T-helper 9 cell (primary cell): ENCODE measurements around the gene TBC1D4.
A peak's percentile ranks its signal among the peaks of the same experiment; 100 is the strongest.

Experiments
- DNase-seq: peaks from one replicate; pipeline ENCODE4 v3.0.0-alpha.2; 2020

Gene TBC1D4

GRCh38 chr13:75486146-75487062 lies 4.4 kb upstream of the TBC1D4 start:
- no peak for DNase-seq

DNA sequence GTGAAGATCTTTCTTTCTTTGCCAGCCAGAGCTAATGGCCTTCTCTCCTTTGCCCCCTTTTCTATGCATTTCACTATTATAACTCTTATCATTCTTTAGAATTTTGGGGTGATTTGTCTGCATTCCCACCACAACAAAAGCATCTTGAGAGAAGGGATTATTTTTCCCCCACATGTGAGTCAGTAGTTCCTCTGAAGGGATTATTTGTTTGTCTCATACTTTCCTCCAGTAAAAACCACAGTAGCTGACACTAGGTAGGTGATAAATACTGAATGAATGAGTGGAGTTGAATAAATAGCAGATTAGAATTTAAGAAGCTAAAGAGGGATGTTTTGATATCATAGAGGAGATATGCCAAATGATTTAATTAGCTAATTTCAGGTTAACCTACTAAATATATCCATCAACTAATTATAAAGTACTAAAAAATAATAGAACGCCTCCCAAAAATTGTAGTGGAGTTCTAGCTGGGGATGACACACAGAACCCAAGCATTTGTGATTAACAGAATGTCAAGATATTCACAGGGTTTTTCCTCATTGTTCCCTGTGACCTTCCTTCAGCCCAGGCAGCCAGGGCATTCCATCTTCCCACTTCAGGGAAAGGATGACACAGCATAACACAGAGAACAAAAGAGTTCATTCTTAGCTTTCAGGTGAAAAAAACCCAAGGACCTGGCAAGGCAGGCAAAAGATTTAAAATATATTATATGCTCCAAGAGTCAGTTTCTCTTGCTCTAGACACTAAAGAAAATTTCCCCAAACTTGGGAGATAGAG lies 3.5 kb upstream of the TBC1D4 start:
- no peak for DNase-seq

GRCh38 chr13:75482820-75483079 lies 781 bp upstream of the TBC1D4 start:
- DNase-seq: no peak

DNA sequence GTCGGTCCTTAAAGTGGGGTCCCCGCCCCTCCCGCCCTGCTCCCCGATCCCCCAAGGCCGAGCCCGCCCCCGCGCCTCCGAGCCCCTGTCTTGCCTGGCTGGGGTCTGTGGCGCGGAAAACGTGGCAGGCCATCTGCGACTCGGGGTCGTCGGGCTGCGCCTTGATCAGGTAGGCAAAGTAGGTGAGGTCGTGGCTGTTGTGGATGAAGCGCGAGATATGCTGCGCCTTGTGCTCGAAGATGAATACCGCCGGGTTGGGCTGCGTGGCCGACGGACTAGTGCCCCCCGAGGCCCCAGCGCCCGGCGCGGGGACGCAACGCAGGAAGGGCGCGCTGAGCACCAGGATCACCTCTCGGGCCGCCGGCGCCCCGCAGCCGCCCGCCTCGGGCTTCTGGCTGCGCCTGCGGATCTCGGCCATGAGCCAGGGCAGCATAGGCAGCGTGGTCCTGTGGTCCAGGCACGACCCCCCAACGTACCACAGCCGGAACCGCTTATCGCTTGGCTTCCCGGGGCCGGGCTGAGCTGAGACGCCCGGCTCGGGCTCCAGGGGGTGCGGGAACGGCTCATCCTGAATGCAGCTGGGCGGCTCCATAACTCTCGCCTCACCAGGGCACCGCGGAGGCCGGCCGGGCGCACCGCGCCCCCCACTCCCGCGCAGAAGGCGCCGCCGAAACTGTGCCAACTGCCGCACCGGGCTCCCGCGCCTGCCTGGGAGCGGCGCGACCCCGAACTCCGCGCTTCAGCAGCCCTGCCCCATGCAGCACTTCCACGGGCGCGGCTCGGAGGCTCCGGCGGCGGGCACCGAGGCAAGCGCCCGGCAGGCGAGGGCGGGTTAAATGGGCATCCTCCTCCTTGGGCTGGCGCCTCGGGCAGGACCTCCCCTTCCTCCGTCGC lies 546 bp downstream of the TBC1D4 start:
- DNase-seq: peak; percentile 6

GRCh38 chr13:75480671-75481175 lies 1.2 kb downstream of the TBC1D4 start:
- no peak for DNase-seq

- no peak for DNase-seq
Measured at GRCh38 chr13:75479102-75479740, 2.7 kb downstream of the TBC1D4 start.

DNA sequence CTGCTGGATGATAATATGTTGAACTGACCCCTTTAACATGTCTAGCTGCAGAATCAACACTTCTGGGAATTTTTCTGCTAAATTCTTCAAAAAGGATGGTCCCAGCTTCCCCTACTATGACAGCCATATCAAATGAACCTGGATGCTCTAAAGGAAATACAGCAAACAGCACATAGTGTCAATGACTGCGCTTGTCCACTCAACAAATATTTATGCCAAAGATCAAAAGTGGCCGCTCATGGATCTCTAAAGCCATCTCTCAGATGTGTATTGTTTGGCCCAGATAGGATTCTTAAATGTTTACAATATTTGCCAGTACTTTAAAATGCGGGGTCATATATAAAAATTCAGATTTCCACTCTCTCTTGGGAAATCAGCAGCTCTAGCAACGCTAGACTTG lies 3.3 kb downstream of the TBC1D4 start:
- no peak for DNase-seq

- DNase-seq: no peak
Measured at GRCh38 chr13:75474956-75475355, 7.0 kb downstream of the TBC1D4 start.

DNA sequence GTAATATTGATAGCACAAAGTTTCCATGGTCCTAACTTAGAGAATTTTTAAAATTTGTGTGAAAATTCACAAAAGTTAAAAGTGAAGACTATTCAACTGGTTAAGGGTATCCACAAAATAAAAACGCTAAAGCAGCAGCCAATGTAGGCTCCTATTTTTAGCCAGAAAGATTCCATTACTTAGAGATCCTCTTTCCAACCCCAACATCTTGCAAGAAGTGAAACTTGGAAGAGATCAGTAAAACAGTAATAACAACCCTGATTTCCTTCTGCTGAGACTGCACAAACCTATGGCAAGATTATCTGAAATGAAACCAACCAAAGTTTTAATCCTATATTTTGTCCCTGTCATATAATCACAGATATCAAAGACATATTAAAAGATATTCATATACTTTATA lies 8.5 kb downstream of the TBC1D4 start:
- no peak for DNase-seq

DNA sequence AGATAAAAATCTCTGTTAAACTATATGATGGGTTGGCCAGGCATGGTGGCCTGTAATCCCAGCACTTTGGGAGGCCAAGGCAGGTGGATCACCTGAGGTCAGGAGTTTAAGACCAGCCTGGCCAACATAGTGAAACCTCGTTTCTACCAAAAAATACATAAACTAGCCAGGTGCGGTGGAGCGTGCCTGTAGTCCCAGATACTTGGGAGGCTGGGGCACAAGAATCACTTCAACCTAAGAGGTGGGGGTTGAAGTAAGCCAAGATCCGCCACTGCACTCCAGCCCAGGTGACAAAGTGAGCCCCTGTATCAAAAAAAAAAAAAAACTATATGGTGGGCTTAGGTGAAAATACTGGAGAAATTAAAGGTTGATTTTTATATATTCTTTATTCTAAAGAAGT lies 11.3 kb downstream of the TBC1D4 start:
- DNase-seq: no peak

DNA sequence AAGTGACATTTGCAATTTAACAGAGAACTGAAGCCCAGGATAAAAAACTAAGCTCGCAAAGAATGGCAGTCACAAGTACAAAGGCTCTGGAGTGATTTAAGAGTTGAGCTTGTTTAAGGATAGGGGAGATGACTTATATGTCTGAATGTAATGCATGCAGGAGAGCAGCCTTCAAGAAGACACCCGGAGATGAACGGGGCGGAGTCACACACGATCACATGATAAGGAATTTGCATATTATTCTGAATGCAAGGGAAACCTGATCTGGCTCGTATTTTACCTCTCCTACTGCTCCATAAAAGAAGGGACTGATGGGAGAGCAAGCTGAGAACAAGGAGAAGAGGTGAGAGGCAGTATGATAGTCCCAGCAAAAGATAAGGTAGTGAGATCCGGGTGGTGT lies 12.9 kb downstream of the TBC1D4 start:
- no peak for DNase-seq

- no peak for DNase-seq
Measured at GRCh38 chr13:75468602-75469001, 13.4 kb downstream of the TBC1D4 start.

DNA sequence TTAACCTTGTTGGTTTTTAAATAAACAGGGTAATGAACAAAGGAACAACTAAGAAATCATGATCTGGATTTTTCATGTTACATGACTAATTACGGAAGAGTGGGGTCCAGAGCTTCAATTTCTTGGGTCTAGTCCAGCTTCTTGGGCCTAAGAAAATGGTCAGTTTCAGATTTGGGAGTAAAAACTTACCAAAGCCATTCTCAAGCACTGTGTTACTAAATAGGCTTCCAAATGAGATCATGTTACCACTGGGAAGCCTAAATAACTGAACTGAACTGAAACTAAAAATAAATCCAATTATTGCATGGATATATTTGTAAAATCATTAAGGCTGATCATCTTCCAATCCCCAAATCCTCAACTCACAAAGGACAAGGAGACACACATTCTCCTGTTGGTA lies 13.9 kb downstream of the TBC1D4 start:
- DNase-seq: no peak

DNA sequence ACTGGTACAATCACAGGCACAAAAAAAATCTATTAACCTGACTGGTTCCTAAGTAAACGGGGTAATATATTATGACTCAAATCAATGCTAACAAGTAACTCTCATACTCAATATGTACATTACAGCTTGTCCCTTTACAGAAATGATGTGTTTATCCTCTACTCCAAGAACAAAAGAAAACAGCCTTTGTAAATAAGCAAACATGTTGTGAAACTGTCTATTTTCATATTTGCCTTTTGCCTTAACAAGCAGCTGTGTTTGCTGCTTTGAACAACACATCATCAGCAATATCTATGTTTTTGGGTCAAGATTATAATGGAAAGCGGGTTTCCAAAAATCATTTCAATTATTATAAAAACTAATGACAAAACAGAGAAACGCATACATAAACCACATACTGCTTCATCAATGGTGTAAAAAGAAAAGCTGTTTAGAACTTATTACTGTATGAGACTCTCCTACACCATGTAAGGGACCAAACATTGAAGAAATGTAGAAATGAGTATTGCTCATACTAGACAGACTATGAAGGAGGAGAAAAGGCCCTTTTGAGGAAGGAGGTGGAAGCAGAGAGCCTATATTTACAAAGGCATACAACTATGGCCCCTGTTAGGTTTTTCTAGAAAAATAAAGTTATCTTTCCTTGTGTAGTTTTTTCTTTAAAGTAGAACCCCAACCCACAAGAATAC lies 14.8 kb downstream of the TBC1D4 start:
- DNase-seq: no peak

GRCh38 chr13:75465236-75465635 lies 16.7 kb downstream of the TBC1D4 start:
- no peak for DNase-seq

DNA sequence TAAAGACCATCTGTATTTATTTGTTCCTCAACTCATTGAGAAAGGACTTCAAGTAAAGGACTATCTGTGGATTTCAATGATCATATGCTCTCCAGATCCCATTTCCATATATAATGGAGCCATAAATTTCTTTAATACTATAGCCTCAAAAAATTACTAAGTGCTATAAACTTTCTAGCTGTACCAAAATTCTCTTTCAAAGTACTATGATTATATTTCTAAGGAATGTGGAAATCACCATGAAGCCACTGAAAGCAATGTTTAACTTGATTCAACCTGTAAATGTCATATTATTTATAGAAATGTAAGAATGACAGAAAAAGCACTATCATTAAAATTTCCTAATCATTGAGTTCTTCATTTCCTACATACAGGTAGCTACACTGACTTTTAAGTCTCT lies 20.7 kb downstream of the TBC1D4 start:
- no peak for DNase-seq

DNA sequence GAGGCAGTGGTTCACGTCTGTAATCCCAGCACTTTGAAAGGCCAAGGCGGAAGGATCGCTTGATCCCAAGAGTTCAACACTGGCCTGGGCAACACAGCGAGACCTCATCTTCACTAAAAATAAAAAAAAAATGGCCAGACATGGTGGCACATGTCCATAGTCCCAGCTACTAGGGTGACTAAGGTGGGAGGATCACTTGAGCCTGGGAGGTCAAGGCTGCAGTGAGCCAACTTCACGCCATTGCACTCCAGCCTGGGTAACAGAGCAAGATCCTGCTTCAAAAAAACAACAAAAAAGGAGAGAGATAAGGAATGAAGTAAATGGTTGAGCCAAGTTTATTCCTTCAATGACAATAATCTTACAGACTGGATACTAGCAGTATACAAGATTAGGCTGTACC lies 21.3 kb downstream of the TBC1D4 start:
- no peak for DNase-seq

DNA sequence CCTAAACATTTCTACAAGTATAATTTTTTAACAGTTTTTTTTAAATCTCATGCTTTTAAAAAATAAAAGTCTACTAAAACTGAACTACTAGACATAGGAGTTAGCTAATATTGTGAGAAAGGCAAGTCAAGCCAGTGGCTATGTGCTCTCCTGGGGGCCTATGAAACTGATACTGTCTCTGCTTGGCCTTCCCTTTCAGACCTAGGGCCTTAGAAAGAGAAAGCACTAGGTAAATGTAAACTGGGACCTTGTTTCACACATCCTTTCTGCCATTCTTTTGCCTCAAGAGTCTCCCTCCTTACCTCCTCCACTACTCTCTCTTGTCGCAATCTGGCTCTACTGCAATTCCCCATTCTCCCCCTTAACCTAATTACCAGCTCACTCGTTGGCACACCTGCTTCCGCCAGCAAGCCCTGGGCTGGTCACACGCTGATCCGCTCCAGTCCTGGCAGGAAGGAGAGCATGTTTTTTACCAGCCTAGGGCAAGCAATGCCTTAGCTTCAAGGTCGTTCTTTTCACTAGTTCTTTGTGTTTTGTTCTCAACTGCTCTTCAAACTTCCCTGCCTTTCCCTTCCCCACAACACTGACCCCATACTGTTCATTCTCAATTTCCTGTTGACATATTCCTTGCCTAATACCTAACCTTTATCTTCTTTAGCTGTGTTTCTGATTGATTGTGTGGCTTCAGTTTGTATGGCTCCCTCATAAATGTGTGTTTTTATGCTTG lies 23.1 kb downstream of the TBC1D4 start:
- DNase-seq: no peak

GRCh38 chr13:75455962-75456361 lies 26.0 kb downstream of the TBC1D4 start:
- DNase-seq: no peak

DNA sequence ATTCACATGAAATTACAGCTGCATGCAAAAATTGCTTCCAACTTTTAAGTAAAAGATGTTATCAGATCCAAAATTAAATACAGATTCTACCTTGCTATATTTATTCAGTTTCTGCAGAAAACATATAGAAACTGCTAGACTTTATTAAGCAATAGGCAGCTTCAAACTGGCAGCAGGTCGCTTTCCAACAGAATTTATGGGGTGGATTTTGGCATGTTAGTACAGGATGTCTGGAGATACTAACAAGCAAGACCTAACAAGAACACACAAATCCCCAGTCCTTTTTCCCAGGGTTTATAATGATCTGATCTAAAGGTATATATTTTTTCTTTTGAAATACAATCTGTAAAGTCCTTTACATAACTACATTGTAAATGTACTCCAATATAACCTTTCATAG lies 27.5 kb downstream of the TBC1D4 start:
- DNase-seq: no peak

DNA sequence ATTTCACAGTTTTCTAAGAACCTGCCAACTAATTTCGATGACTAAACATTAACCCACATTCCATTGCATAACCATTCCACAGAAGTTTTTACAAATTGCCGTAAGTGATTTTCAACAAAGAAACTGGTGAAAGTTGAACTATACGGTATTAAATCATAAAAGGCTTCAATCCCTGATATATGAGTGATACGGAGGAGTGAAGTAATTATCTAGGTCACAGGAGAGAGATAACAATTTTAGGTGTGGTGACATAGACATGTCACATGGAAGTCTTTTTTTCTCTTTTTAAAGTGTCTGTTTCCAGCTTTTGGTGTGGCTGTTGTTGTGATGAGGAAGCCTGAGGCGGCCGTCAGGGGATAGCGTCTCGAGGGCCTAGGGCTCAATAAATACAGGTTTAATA lies 29.4 kb downstream of the TBC1D4 start:
- DNase-seq: no peak
